ENCODE data around the gene CLIP4.

Gene CLIP4

GRCh38 chr2:29223851-29224692, 108.9 kb downstream of the CLIP4 start:
- DNase-seq = no peak

GRCh38 chr2:29224693-29225551, 109.7 kb downstream of the CLIP4 start:
- DNase-seq = no peak

- no peak for DNase-seq
Measured at GRCh38 chr2:29225814-29226213, 110.6 kb downstream of the CLIP4 start.

GRCh38 chr2:29226375-29226774, 111.2 kb downstream of the CLIP4 start:
- DNase-seq = no peak

- no peak for DNase-seq
Measured at GRCh38 chr2:29226808-29227207, 111.6 kb downstream of the CLIP4 start.

DNA sequence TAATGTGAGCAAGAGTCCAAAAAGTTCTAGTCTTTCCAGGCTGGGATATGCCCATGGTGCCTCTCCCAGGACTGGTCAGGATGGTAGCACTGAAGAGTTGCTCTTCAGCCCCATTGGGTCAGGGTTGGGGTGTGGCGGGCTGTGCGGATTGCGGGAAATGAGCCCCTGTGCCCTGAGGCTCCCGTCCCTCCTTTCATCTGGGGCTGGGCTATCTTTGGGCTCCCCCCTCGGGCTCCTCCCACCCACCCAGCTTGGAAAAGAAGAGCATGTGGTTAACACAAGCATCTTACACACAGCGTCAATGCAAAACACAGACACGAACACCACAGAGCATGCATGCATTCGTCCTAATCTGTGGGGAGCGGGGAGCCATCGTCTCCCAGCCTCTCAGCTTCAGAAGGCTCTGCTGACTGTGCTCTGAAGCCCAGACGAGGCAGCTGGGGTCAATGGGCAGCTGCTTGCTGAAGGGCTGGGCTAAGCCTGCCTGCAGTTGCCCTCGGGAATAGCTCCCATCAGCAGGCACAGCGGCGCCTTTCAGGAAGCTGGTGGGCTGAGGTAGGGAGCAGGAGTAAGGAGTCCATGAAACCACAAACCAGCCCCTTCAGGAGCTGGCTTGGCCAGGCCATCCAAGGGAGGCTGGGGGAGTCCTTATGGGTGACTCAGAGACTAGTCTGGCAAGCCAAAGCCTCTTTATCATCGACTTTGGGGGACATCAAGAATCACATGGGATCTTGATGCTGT, 112.9 kb downstream of the CLIP4 start:
- no peak for DNase-seq

DNA sequence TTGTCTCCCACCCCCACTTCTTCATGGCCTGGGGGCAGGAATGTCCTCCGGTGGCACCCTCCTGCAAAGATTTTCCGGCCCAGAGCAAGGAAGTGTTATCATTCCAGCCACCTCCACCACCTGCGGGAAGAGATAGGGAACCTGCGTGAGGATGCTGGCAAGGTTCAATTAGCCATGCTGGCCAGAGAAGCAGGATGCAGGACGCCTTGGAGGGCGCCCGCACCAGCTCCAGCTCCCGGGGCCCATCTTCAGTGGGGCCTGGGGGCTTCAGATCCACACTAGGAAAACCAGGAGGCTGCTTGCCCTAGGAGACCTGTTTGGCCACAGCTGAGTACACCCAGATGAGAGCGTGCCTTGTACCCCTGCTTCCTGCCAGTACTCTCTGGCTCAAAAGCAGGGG, 113.7 kb downstream of the CLIP4 start:
- no peak for DNase-seq

GRCh38 chr2:29229640-29230039, 114.4 kb downstream of the CLIP4 start:
- DNase-seq = no peak

- DNase-seq = no peak
Measured at GRCh38 chr2:29232041-29232440, 116.8 kb downstream of the CLIP4 start.

- DNase-seq = no peak
Measured at GRCh38 chr2:29233428-29233827, 118.2 kb downstream of the CLIP4 start.

DNA sequence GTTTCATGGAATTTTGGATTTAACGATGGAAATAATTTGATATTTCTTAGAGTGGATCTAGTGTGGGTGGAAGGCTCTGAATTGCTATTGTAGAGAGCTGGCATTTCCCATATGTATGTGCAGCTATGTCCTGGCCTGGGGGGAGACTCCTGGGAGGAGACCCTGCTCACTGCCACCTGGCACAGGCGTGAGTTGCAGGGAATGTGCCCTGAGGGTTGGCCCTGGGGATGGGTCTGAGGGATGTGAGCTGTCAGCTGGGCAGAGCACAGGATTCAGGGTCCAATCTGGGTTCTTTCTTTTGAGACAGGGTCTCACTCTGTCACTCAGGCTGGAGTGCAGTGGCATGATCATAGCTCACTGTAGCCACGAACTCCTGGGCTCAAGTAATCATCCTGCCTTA, 120.2 kb downstream of the CLIP4 start:
- no peak for DNase-seq

- no peak for DNase-seq
Measured at GRCh38 chr2:29236074-29236473, 120.9 kb downstream of the CLIP4 start.

DNA sequence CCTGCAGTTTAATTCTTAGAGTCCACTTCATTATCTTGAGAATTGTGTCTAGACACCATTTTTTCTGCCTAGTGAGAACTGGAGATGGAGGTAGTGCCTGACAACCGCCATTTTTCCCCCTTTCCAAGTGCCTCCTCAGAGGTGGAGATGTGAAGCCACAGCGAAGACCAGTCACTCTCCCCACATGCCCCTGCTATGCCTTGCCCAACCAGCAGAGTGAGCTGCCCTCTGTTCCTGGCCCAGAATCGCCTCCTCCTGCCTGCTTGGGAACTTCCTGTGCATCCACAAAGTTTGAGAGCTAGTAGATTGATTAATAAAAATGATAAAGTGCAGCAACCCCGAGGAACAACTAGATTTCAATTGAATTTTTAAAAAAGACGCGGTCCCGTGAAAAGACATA, 123.3 kb downstream of the CLIP4 start:
- DNase-seq = no peak
